RKO (cell line): ENCODE data around the gene TSPAN1.

ENCODE experiments used
- DNase-seq: peaks from one replicate; pipeline ENCODE4 v3.0.0-alpha.2; 2016; ENCODE audit warnings: low spot score

The TSPAN1 gene

GRCh38 chr1:46160212-46160611, 14.7 kb upstream of the TSPAN1 start:
- no peak for DNase-seq

GRCh38 chr1:46166521-46167462, 8.1 kb upstream of the TSPAN1 start:
- no peak for DNase-seq

GRCh38 chr1:46168477-46168876, 6.4 kb upstream of the TSPAN1 start:
- no peak for DNase-seq

- DNase-seq: no peak
These were observed 5.0 kb upstream of the TSPAN1 start for GRCh38 chr1:46169811-46170454.

- DNase-seq: no peak
These were observed 3.5 kb upstream of the TSPAN1 start for GRCh38 chr1:46171351-46171750.

GRCh38 chr1:46171871-46172270, 3.0 kb upstream of the TSPAN1 start:
- DNase-seq: no peak

- DNase-seq: no peak
These were observed 2.6 kb upstream of the TSPAN1 start for GRCh38 chr1:46172321-46172720.

GRCh38 chr1:46173361-46173856, 1.5 kb upstream of the TSPAN1 start:
- no peak for DNase-seq

GRCh38 chr1:46175243-46175642, 356 bp downstream of the TSPAN1 start:
- no peak for DNase-seq

GRCh38 chr1:46176211-46176865, 1.5 kb downstream of the TSPAN1 start, which contains the start of gene P3R3URF:
TSS of gene P3R3URF (minus strand) at chr1:46176488. CDS start at chr1:46176471, 17 bp downstream.
- DNase-seq: no peak

GRCh38 chr1:46179138-46180081, 4.5 kb downstream of the TSPAN1 start:
- peak; percentile 88 for DNase-seq

GRCh38 chr1:46180082-46180616, 5.3 kb downstream of the TSPAN1 start:
- no peak for DNase-seq

- DNase-seq: no peak
These were observed 6.7 kb downstream of the TSPAN1 start for GRCh38 chr1:46181343-46182260.

- DNase-seq: peak; percentile 99
These were observed 8.4 kb downstream of the TSPAN1 start for GRCh38 chr1:46183079-46183847.

GRCh38 chr1:46183926-46184557, 9.2 kb downstream of the TSPAN1 start:
- no peak for DNase-seq

- no peak for DNase-seq
These were observed 10.2 kb downstream of the TSPAN1 start for GRCh38 chr1:46184920-46185658.

- DNase-seq: no peak
These were observed 11.2 kb downstream of the TSPAN1 start for GRCh38 chr1:46186076-46186475.
